ENCODE results near the gene GJB3.

DNA sequence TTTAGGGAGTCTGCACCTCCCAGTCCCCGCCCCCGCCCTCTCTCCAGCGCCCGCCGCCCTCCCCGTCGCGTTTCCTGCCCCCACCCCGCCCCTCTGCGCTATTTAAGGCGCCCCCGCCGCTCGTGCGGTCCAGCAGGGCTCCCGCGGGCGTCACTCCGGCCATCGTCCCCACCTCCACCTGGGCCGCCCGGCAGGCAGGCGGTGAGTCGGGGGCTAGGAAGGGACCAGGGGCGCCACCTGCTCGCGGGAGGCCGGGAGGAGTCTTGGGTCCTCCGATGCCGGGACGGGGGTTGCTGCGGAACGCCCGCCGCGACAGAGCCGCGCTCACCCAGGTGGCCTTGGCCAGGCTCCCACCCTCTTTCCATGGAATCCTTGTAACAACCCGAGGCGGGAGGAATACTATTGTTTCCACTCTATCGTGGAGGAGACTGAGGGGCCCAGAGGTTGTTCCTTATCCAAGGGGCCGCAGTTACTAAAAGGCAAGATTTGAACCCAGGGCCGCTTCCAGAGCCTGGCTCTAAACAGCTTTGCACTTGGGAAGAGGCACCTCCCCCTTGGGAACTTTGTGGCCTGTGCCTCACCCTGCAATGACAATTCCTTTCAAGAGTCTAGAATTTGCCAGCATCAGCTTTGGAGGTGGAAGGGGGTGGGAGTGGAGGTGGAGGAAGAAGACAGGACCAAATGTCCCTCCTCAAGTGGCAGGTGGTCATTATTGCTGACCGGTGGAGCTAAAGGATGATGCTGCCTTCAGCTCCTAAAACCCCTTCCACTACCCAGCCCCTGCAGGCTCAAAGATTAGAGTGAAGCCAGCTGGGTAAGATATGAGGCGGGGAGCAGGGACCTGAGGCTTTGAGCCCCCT lies 12.1 kb downstream of the GJB3 start, which contains the start of gene GJA4:
- TF ChIP-seq, protein P1, sequence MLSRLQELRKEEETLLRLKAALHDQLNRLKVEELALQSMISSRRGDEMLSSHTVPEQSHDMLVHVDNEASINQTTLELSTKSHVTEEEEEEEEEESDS (CRISPR knock-in tag; IDR thresholded peaks at IDR 0.05; ENCODE audit: borderline replicate concordance) = no peak
- TF ChIP-seq, protein P2, sequence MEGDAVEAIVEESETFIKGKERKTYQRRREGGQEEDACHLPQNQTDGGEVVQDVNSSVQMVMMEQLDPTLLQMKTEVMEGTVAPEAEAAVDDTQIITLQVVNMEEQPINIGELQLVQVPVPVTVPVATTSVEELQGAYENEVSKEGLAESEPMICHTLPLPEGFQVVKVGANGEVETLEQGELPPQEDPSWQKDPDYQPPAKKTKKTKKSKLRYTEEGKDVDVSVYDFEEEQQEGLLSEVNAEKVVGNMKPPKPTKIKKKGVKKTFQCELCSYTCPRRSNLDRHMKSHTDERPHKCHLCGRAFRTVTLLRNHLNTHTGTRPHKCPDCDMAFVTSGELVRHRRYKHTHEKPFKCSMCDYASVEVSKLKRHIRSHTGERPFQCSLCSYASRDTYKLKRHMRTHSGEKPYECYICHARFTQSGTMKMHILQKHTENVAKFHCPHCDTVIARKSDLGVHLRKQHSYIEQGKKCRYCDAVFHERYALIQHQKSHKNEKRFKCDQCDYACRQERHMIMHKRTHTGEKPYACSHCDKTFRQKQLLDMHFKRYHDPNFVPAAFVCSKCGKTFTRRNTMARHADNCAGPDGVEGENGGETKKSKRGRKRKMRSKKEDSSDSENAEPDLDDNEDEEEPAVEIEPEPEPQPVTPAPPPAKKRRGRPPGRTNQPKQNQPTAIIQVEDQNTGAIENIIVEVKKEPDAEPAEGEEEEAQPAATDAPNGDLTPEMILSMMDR (CRISPR knock-in tag; IDR thresholded peaks at IDR 0.05) = no peak
- TF ChIP-seq EZH2 (conservative IDR thresholded peaks at IDR 0.05; ENCODE audit: low read depth, low read length) (no peak), U2AF2 (IDR thresholded peaks at IDR 0.05; ENCODE audit: low read depth, low read length) (no peak), ZNF746 (CRISPR knock-in tag; IDR thresholded peaks at IDR 0.05) (no peak), ZNF567 (CRISPR knock-in tag; IDR thresholded peaks at IDR 0.05; ENCODE audit: borderline replicate concordance) (no peak), ADNP (CRISPR knock-in tag; IDR thresholded peaks at IDR 0.05) (no peak), RNF2 (conservative IDR thresholded peaks at IDR 0.05; ENCODE audit: low read depth) (no peak), POLR2AphosphoS5 (IDR thresholded peaks at IDR 0.05; ENCODE audit: low read depth, low read length) (no peak), SP5 (CRISPR knock-in tag; IDR thresholded peaks at IDR 0.05; ENCODE audit: borderline replicate concordance, low read depth) (no peak), SRF (IDR thresholded peaks at IDR 0.05; ENCODE audit: low read depth, low read length) (no peak)
- TF ChIP-seq, protein P3, sequence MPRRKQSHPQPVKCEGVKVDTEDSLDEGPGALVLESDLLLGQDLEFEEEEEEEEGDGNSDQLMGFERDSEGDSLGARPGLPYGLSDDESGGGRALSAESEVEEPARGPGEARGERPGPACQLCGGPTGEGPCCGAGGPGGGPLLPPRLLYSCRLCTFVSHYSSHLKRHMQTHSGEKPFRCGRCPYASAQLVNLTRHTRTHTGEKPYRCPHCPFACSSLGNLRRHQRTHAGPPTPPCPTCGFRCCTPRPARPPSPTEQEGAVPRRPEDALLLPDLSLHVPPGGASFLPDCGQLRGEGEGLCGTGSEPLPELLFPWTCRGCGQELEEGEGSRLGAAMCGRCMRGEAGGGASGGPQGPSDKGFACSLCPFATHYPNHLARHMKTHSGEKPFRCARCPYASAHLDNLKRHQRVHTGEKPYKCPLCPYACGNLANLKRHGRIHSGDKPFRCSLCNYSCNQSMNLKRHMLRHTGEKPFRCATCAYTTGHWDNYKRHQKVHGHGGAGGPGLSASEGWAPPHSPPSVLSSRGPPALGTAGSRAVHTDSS (CRISPR knock-in tag; conservative IDR thresholded peaks at IDR 0.05) = no peak
